Lung (tissue), 12 donors: Measurements from ENCODE around the gene ARHGEF5. TPM values are rescaled to one million over a fixed set of nuclear protein-coding genes. Genes with fewer than 3 reads are reported as not detected.

ENCODE experiments used
- ATAC-seq: fragments of 200-7000 bp; cut with Tn5 transposase; one replicate; pipeline ENCODE4 v1.9.1; 2020; ENCODE audit warnings: moderate number of reproducible peaks; ENCODE audit not compliant: insufficient read depth, low FRiP score
- DNase-seq, 3 donors: peaks; one replicate each; pipeline ENCODE4 v3.0.0-alpha.2; 2013 to 2017
- H3K27ac ChIP-seq, 2 donors: one replicate each; pipeline ENCODE4 v1.5.1; 2013; ENCODE audit warnings: mild to moderate bottlenecking in 2 of 2, moderate library complexity in 2 of 2, control low read depth in 1 of 2, inconsistent platforms in 1 of 2, low read depth in 1 of 2, low read length in 1 of 2
- H3K27me3 ChIP-seq, 3 donors: one replicate each; pipeline ENCODE4 v1.5.1; 2013; ENCODE audit warnings: low read length in 2 of 3; ENCODE audit not compliant: control insufficient read depth in 3 of 3, insufficient read depth in 3 of 3
- H3K36me3 ChIP-seq, 4 donors: one replicate each; pipeline ENCODE4 v1.5.1; 2013; ENCODE audit warnings: low read length in 4 of 4, mild to moderate bottlenecking in 1 of 4, moderate library complexity in 1 of 4; ENCODE audit not compliant: control insufficient read depth in 4 of 4, insufficient read depth in 4 of 4
- H3K4me1 ChIP-seq, 5 donors: one replicate each; pipeline ENCODE4 v1.5.1; 2013; ENCODE audit warnings: low read length in 5 of 5, mild to moderate bottlenecking in 2 of 5, moderate library complexity in 1 of 5; ENCODE audit not compliant: control insufficient read depth in 5 of 5, insufficient read depth in 5 of 5
- H3K4me3 ChIP-seq: one replicate; pipeline ENCODE4 v1.5.1; 2013; ENCODE audit warnings: mild to moderate bottlenecking, control low read depth, moderate library complexity
- H3K9ac ChIP-seq, 2 donors: one replicate each; pipeline ENCODE4 v1.5.1; 2013; ENCODE audit warnings: low read length in 2 of 2, control low read depth in 1 of 2; ENCODE audit not compliant: insufficient read depth in 1 of 2
- H3K9me3 ChIP-seq, 4 donors: one replicate each; pipeline ENCODE4 v1.5.1; 2013; ENCODE audit warnings: low read length in 3 of 4, mild to moderate bottlenecking in 1 of 4, moderate library complexity in 1 of 4; ENCODE audit not compliant: control insufficient read depth in 4 of 4, insufficient read depth in 3 of 4
- WGBS, 2 donors: extraction: QIAGEN DNeasy Blood & Tissue Kit; methylation state at CpG; one replicate each; pipeline ENCODE4 v1.1.7; 2013; 5-methylcytosine and 5-hydroxymethylcytosine counted together
- polyA plus RNA-seq, 2 donors: library from polyadenylated mRNA; stranded (reverse); fragments of 200-250 nt; gene quantifications; one replicate each; pipeline ENCODE4 v1.2.1, GENCODE V29; 2013
- total RNA-seq, 2 donors: library from RNA; depleted of rRNA in 1 of 2; stranded (reverse); fragments of >200 nt in 1 of 2; gene quantifications; one replicate each; pipeline ENCODE4 v1.2.1, GENCODE V29; 2014 to 2021
- TF ChIP-seq, protein P1 (sequence below): IDR thresholded peaks from 2 replicates; pipeline ENCODE4 v1.5.1; 2012; ENCODE audit warnings: mild to moderate bottlenecking; ENCODE audit errors: control extremely low read depth, extremely low read depth
- donor health status: control.
- donor health status: control.
- donor health status: Bipolar disorder and iron deficiency.
- donor health status: healthy.
- donor health status: DM: yes; HTN: yes; CAD: no.

ARHGEF5 gene
- total and polyA plus RNA-seq, 4 donors, result 4.5 to 27.1 (median 15.7) TPM

DNA sequence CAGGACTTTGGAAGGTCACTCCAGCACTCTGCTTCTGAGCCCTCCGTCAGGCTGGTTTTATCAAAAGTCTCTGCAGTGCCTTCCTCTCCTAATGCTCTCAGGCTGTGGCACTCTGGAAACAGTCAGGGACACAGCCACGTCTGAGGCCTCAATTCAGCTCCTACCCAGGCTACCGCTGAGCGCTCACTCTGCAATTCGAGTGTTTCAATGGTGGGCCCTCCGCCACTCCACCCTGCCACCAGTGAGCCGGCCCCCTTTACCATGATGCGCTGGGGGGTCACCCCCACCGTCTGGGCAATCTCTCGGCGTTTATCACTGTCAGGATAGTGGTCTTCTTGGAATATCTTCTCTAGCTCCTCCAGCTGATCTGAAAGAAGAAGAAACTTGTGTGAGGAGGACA, 44.7 kb downstream of the ARHGEF5 start:
- Histone ChIP-seq H3K4me1 (no peaks in the 10 kb centered on the region), H3K9ac (no peak overlapping the region), H3K27ac (no peak overlapping the region), H3K9me3 (no peaks in the 10 kb centered on the region), H3K4me3 (no peak overlapping the region), H3K36me3 (no peaks in the 10 kb centered on the region), H3K27me3 (peaks cover 0 to 7% (median 0%) of the 10 kb centered on the region in 3 donors)
- TF ChIP-seq, protein P1, sequence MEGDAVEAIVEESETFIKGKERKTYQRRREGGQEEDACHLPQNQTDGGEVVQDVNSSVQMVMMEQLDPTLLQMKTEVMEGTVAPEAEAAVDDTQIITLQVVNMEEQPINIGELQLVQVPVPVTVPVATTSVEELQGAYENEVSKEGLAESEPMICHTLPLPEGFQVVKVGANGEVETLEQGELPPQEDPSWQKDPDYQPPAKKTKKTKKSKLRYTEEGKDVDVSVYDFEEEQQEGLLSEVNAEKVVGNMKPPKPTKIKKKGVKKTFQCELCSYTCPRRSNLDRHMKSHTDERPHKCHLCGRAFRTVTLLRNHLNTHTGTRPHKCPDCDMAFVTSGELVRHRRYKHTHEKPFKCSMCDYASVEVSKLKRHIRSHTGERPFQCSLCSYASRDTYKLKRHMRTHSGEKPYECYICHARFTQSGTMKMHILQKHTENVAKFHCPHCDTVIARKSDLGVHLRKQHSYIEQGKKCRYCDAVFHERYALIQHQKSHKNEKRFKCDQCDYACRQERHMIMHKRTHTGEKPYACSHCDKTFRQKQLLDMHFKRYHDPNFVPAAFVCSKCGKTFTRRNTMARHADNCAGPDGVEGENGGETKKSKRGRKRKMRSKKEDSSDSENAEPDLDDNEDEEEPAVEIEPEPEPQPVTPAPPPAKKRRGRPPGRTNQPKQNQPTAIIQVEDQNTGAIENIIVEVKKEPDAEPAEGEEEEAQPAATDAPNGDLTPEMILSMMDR, result no peak
- no peak for ATAC-seq
- no peak for DNase-seq
- WGBS, 2 donors, result 91 to 92% methylated on average over 11 of the region's 11 CpGs

DNA sequence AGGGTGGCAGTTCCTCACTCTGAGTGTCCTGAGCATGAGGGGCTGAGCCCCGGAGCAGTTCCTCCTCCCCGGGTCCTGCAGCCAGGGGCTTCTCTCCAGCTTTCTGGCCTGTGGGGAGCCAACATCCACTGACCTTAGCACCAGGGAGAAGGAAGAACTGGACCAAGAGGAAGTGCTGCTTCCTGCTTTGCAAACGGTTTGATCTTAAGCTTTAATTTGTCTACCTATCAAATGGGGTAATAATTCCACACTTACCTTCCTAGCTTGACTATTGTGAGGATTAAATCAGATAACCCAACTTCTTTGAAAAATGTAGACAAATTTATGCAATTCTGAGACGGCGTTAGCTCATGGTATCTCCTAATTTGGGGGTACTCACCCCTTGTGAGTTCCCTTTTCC, 46.3 kb downstream of the ARHGEF5 start:
- DNase-seq, result no peak

DNA sequence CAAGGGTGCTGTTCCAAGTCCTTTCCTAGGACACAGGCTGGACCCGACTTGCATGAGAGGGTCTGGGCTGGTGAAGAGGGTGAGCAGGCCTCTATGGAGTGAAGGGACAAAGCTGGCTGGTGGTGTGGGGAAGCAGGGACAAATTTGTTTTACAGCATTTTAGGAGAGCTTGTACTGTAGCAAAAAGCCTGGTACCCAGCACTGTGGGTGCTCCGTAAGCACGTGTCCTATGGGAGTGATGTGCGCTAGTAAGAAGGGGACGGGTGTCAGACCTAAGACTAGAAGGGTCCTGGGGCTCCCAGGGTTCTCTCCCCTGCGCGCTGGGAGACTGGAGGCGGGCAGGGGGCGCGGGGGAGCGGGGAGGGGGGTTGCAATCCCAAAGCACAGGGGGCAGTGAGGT, 47.9 kb downstream of the ARHGEF5 start:
- WGBS, 2 donors, result 96 to 98% methylated on average over 10 to 11 of the region's 11 CpGs
- TF ChIP-seq, protein P1, result no peak
- Histone ChIP-seq H3K9ac (no peak overlapping the region), H3K36me3 (no peaks in the 10 kb centered on the region), H3K27me3 (peaks cover 0 to 7% (median 0%) of the 10 kb centered on the region in 3 donors), H3K27ac (no peak overlapping the region), H3K4me1 (peaks cover 0 to 4% (median 0%) of the 10 kb centered on the region in 5 donors), H3K4me3 (no peak overlapping the region), H3K9me3 (no peaks in the 10 kb centered on the region)
- no peak for DNase-seq
- no peak for ATAC-seq

More for the DNA sequence above, 46.3 kb downstream of the ARHGEF5 start:
- no peak for ATAC-seq
- Histone ChIP-seq H3K4me1 (no peaks in the 10 kb centered on the region), H3K27ac (no peak overlapping the region), H3K27me3 (peaks cover 0 to 7% (median 0%) of the 10 kb centered on the region in 3 donors), H3K9me3 (no peaks in the 10 kb centered on the region), H3K4me3 (no peak overlapping the region), H3K36me3 (no peaks in the 10 kb centered on the region), H3K9ac (no peak overlapping the region)
- TF ChIP-seq, protein P1, result no peak
- WGBS, 2 donors, result 19 to 51% methylated on average over 5 of the region's 5 CpGs

DNA sequence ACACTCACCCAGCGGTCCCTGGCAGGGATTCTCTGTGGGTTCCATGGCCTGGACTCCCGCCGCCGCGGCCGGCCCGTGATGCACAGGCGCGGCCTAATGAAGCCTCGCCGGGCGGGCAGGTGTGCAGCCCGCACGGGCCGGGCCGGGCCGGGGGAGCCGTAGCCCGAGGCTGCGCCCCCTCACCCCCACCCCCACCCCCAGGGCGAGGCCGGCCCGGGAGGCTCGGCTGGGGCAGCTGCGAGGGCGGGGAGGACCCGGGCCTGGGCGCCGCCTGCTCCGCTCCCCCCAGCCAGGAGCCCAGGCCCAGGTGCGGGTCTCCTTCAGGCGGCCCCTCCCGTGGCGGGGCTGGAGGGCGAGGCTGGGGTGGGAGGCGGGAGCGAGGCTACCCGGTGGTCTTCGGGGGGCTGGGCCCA, 48.5 kb downstream of the ARHGEF5 start, which contains the start of gene NOBOX:
Gene NOBOX (minus strand): TSS at position 45 of the 413 bp plus-strand sequence.
- peaks cover 0 to 7% (median 0%) of the 10 kb centered on the region in 3 donors for H3K27me3 ChIP-seq
- peaks cover 0 to 4% (median 0%) of the 10 kb centered on the region in 5 donors for H3K4me1 ChIP-seq
- no peak within 1 kb of the TSS for H3K27ac ChIP-seq
- no peaks in the 10 kb centered on the region for H3K36me3 ChIP-seq
- TF ChIP-seq, protein P1, result no peak
- no peaks in the 10 kb centered on the region for H3K9me3 ChIP-seq
- no peak within 1 kb of the TSS for H3K9ac ChIP-seq
- 96 to 99% methylated on average over 32 to 39 of the region's 39 CpGs for WGBS, 2 donors
- no peak for DNase-seq
- H3K4me3 ChIP-seq, result no peak within 1 kb of the TSS
- ATAC-seq, result no peak
